NCI-H345 (cell line): ENCODE measurements around the gene DGKG.
A peak's percentile ranks its signal among the peaks of the same experiment; 100 is the strongest.

Source experiments
- DNase-seq: peaks from one replicate; lab custom pipeline; 2025; lab: John Stamatoyannopoulos, UW

The DGKG gene

GRCh38 chr3:186108106-186108940 is 253.7 kb downstream of the DGKG start:
- peak; percentile 66 for DNase-seq

- peak; percentile 92 for DNase-seq
Measured at GRCh38 chr3:186107215-186108105, 254.6 kb downstream of the DGKG start.

DNA sequence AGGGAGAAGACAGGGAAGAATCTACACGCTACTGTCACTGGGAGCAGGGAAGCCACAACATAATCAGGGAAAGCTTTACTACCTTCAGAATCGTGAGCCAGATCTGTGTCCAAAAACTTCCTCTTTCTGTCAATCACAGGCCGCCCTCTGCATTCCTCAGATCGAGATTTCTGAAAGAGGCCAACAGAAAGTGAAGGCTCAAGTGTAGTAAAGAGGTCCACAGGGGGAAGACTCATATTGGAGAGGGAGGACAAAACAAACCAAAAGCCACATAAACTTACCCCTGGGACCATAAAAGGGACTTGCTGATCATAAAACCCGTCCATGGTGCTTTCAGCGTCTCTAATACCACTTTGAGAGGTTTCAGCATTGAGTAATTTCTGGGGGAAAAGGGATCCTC is 256.5 kb downstream of the DGKG start:
- no peak for DNase-seq

DNA sequence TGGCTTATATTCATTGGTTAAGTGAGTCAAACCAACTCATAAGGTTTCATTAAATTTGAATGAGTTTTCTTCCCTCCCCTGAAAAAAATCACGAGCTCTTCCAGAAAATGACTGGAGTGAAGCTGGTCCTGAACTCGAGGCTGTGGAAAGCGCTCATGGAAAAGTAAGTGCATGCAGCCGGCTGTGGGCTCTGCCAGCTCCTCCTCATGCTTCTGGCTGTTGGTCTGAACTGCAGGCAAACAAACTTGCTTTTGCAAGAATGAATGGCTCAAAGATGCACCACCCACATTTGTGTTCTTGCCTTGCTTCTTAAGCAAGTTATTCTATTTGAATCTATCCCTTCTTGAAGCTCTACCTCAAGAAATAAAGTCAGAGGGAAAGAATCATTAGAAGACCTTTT is 259.3 kb downstream of the DGKG start:
- DNase-seq = no peak

- DNase-seq = no peak
Measured at GRCh38 chr3:186100398-186100797, 261.6 kb downstream of the DGKG start.

GRCh38 chr3:186099178-186099577 is 262.9 kb downstream of the DGKG start:
- DNase-seq = peak; percentile 48

- DNase-seq = no peak
Measured at GRCh38 chr3:186098740-186099139, 263.3 kb downstream of the DGKG start.

DNA sequence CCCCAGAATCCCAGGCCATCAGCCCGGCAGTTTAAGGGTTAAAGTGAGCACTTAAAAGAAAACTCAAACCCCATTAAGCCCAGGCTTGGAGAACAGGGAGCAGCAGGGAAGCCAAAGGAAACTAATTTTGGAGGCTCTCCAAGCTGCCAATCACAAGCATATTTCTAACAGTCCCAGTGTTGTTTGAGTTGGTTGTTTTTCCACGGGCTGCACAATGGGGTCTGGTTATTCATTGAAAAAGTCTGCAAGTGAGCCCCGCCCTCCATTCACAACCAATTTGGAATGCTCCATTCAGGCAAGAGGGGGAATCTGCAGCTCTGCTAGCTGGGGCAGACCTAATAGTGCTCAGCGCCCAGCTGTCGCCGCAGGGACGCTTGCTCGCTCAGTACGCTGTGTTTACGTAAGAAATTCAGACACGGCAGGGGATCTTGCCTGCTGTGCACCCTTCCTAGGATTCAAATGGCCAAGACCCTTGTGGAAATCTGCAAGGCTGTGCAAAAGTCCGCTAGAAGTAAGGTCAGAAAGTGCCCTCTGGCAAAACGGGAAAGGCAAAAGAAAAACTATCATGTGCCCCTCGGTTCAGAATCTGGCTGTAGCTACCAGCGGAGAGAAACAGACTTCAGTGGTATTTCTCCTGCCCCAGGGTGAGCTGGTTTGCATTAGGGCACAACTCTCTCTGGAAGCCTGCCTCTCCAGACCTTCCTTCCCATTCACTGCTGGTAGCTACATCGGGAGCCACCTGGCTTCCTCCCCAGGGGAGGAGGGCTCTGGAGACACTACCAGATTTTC is 264.2 kb downstream of the DGKG start:
- peak; percentile 98 for DNase-seq

DNA sequence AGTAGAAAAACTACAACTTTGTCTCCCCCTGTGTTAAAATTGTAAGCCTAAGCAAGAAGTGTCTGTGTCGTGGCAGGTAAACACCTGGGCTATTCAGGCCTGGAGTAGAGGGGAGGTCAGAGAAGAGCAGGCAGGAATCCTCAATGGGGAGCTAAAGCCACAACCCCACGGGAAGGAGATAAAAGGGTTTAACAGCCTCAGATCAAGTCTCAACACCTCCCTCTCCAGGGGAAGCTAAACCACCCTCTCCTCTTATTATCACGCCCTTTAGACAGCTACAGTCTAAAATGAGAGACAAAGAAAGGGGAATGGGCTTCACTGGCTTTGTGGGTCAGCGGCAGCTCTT is 264.7 kb downstream of the DGKG start:
- DNase-seq = no peak
